HEK293 (cell line): Measurements from ENCODE around the gene TMEM131L.
A peak's percentile ranks its signal among the peaks of the same experiment; 100 is the strongest.

Experiments
- CTCF ChIA-PET: fragments of 350-600 bp; formaldehyde crosslinking; extraction: SDS; loops from one replicate; lab custom pipeline; 2021; ENCODE audit warnings: antibody characterized with exemption; lab: Yijun Ruan, JAX
- POLR2A ChIA-PET: fragments of 300-600 bp; formaldehyde crosslinking; extraction: SDS; loops from one replicate; lab custom pipeline; 2020; ENCODE audit warnings: antibody characterized with exemption, inconsistent platforms; lab: Yijun Ruan, JAX
- H3K27ac ChIP-seq: fragments of 200-500 bp; sonication (Bioruptor generic); 2 replicates; pipeline ENCODE4 v1.5.1; 2014; ENCODE audit warnings: low read depth, low read length, control low read depth, inconsistent platforms; ENCODE audit errors: extremely low read depth
- H3K36me3 ChIP-seq, 2 experiments: fragments of 200-500 bp in 1 of 2; sonication (Bioruptor generic) in 1 of 2; 1 replicate in 1 of 2; 2 replicates in 1 of 2; pipeline ENCODE4 v1.5.1; 2014 to 2017; ENCODE audit warnings: inconsistent platforms in 2 of 2, low read length in 2 of 2; ENCODE audit not compliant: control insufficient read depth in 2 of 2, insufficient read depth in 1 of 2
- H3K4me1 ChIP-seq: fragments of 200-500 bp; sonication (Bioruptor generic); 2 replicates; pipeline ENCODE4 v1.5.1; 2014; ENCODE audit warnings: mild to moderate bottlenecking, low read length, inconsistent platforms; ENCODE audit not compliant: control insufficient read depth, insufficient read depth
- H3K4me3 ChIP-seq: 2 replicates; pipeline ENCODE4 v1.5.1; 2011; ENCODE audit warnings: low read depth, mild to moderate bottlenecking, control low read depth, low read length, moderate library complexity
- H3K9me3 ChIP-seq: fragments of 200-500 bp; sonication (Bioruptor generic); 2 replicates; pipeline ENCODE4 v1.5.1; 2014; ENCODE audit warnings: low read depth, low read length, inconsistent platforms; ENCODE audit not compliant: control insufficient read depth, insufficient read depth
- PRDM6 ChIP-seq: fragments of 450-650 bp; formaldehyde crosslinking; IDR thresholded peaks from 2 replicates; pipeline ENCODE4 v1.5.1; 2017; ENCODE audit warnings: missing biosample characterization, missing genetic modification characterization
- YY1 ChIP-seq: fragments of 450-650 bp; formaldehyde crosslinking; IDR thresholded peaks from 2 replicates; pipeline ENCODE4 v1.5.1; 2018; ENCODE audit warnings: missing biosample characterization, missing genetic modification characterization
- ZBTB17 ChIP-seq: fragments of 450-650 bp; formaldehyde crosslinking; IDR thresholded peaks from 2 replicates; pipeline ENCODE4 v1.5.1; 2016; ENCODE audit warnings: missing biosample characterization, missing genetic modification characterization
- ZFP41 ChIP-seq: fragments of 450-650 bp; formaldehyde crosslinking; IDR thresholded peaks from 2 replicates; pipeline ENCODE4 v1.5.1; 2016; ENCODE audit warnings: missing biosample characterization, missing genetic modification characterization, borderline replicate concordance
- ZFP69B ChIP-seq: fragments of 450-650 bp; formaldehyde crosslinking; IDR thresholded peaks from 2 replicates; pipeline ENCODE4 v1.5.1; 2016; ENCODE audit warnings: missing biosample characterization, missing genetic modification characterization
- ZNF114 ChIP-seq: fragments of 450-650 bp; formaldehyde crosslinking; IDR thresholded peaks from 2 replicates; pipeline ENCODE4 v1.5.0; 2017; ENCODE audit warnings: missing biosample characterization, missing genetic modification characterization
- ZNF311 ChIP-seq: fragments of 450-650 bp; formaldehyde crosslinking; IDR thresholded peaks from 2 replicates; pipeline ENCODE4 v1.5.1; 2017; ENCODE audit warnings: missing biosample characterization, missing genetic modification characterization, borderline replicate concordance
- ZNF341 ChIP-seq: fragments of 450-650 bp; formaldehyde crosslinking; IDR thresholded peaks from 2 replicates; pipeline ENCODE4; 2016; ENCODE audit warnings: low read depth, missing biosample characterization, missing genetic modification characterization
- ZNF362 ChIP-seq: fragments of 450-650 bp; formaldehyde crosslinking; IDR thresholded peaks from 2 replicates; pipeline ENCODE4 v1.5.1; 2016; ENCODE audit warnings: missing biosample characterization, missing genetic modification characterization
- ZNF473 ChIP-seq: fragments of 450-650 bp; formaldehyde crosslinking; IDR thresholded peaks from 2 replicates; pipeline ENCODE4 v1.5.1; 2017; ENCODE audit warnings: missing biosample characterization, missing genetic modification characterization
- ZNF529 ChIP-seq: fragments of 450-650 bp; formaldehyde crosslinking; IDR thresholded peaks from 2 replicates; pipeline ENCODE4 v1.5.1; 2017; ENCODE audit warnings: missing genetic modification characterization, missing biosample characterization; ENCODE audit not compliant: insufficient replicate concordance
- ZNF571 ChIP-seq: fragments of 450-650 bp; formaldehyde crosslinking; IDR thresholded peaks from 2 replicates; pipeline ENCODE4 v1.5.0; 2017; ENCODE audit warnings: missing biosample characterization, missing genetic modification characterization
- ZNF629 ChIP-seq: fragments of 450-650 bp; formaldehyde crosslinking; IDR thresholded peaks from 2 replicates; pipeline ENCODE4 v1.5.1; 2017; ENCODE audit warnings: missing biosample characterization, missing genetic modification characterization
- ZNF658 ChIP-seq: fragments of 450-650 bp; formaldehyde crosslinking; IDR thresholded peaks from 2 replicates; pipeline ENCODE4; 2016; ENCODE audit warnings: missing biosample characterization, missing genetic modification characterization
- ZNF785 ChIP-seq: fragments of 450-650 bp; formaldehyde crosslinking; IDR thresholded peaks from 2 replicates; pipeline ENCODE4 v1.5.1; 2016; ENCODE audit warnings: missing biosample characterization, missing genetic modification characterization
- ZNF792 ChIP-seq: fragments of 450-650 bp; formaldehyde crosslinking; IDR thresholded peaks from 2 replicates; pipeline ENCODE4 v1.5.1; 2016; ENCODE audit warnings: missing biosample characterization, missing genetic modification characterization
- ZSCAN18 ChIP-seq: fragments of 450-650 bp; formaldehyde crosslinking; IDR thresholded peaks from 2 replicates; pipeline ENCODE4 v1.5.1; 2016; ENCODE audit warnings: missing biosample characterization, missing genetic modification characterization

TMEM131L gene

GRCh38 chr4:153523164-153523796, 57.1 kb downstream of the TMEM131L start:
- no peaks in the 10 kb centered on the region for H3K9me3 ChIP-seq
- CTCF ChIA-PET = no interaction called here
- H3K4me3 ChIP-seq = no peak overlapping the region
- peaks cover 16% of the 10 kb centered on the region for H3K4me1 ChIP-seq
- no peak overlapping the region for H3K27ac ChIP-seq
- no peak for TF ChIP-seq ZFP69B
- no peak for TF ChIP-seq ZNF785 (tag by site-specific recombination)
- no peak for TF ChIP-seq YY1 (tag by site-specific recombination)
- no peak for TF ChIP-seq ZNF311 (tag by site-specific recombination)
- no peak for TF ChIP-seq ZNF792 (tag by site-specific recombination)
- TF ChIP-seq ZSCAN18 (tag by site-specific recombination) = no peak
- no peak for TF ChIP-seq ZNF571
- TF ChIP-seq ZNF658 (tag by site-specific recombination) = no peak
- H3K36me3 ChIP-seq = no peaks in the 10 kb centered on the region
- POLR2A ChIA-PET = no interaction called here

- no peaks in the 10 kb centered on the region for H3K36me3 ChIP-seq
Observed at GRCh38 chr4:153523941-153524386, 57.8 kb downstream of the TMEM131L start.

More at GRCh38 chr4:153523941-153524386, 57.8 kb downstream of the TMEM131L start:
- Histone ChIP-seq H3K4me1 (peaks cover 16% of the 10 kb centered on the region), H3K4me3 (no peak overlapping the region), H3K27ac (0 out of 2 replicates have a peak overlapping the region, but pooled peaks have one; percentile 27), H3K9me3 (no peaks in the 10 kb centered on the region)
- CTCF ChIA-PET = interaction anchor here (0.6 kb wide), 1 partner anchor 19 kb away, joined by 3 read pairs; no protein-coding TSS in a partner anchor
- POLR2A ChIA-PET = no interaction called here
- no peak for TF ChIP-seq ZSCAN18 (tag by site-specific recombination)
- TF ChIP-seq ZFP41 (tag by site-specific recombination) = no peak
- TF ChIP-seq ZNF362 = 0 out of 2 replicates have a peak, but pooled peaks have one; percentile 23
- peak; percentile 68 for TF ChIP-seq PRDM6 (tag by site-specific recombination)
- TF ChIP-seq ZBTB17 = 0 out of 2 replicates have a peak, but pooled peaks have one; percentile 21
- no peak for TF ChIP-seq ZNF473 (tag by site-specific recombination)
- 0 out of 2 replicates have a peak, but pooled peaks have one; percentile 34 for TF ChIP-seq ZNF629 (tag by site-specific recombination)
- TF ChIP-seq ZNF341 (tag by site-specific recombination) = 0 out of 2 replicates have a peak, but pooled peaks have one; percentile 14
- TF ChIP-seq ZNF529 = no peak
- no peak for TF ChIP-seq ZNF114 (tag by site-specific recombination)
